BLaER1 (cell line): ENCODE results near the gene SOX15.

Experiments used
- H3K27ac ChIP-seq: shearing (Covaris generic); formaldehyde crosslinking; 2 replicates; pipeline ENCODE4 v1.8.1; 2022
- H3K27me3 ChIP-seq: shearing (Covaris generic); formaldehyde crosslinking; 2 replicates; pipeline ENCODE4 v1.8.1; 2022
- H3K36me3 ChIP-seq: shearing (Covaris generic); formaldehyde crosslinking; 2 replicates; pipeline ENCODE4 v1.8.1; 2022
- H3K4me1 ChIP-seq: shearing (Covaris generic); formaldehyde crosslinking; 2 replicates; pipeline ENCODE4 v1.8.1; 2022
- H3K4me2 ChIP-seq: shearing (Covaris generic); formaldehyde crosslinking; 2 replicates; pipeline ENCODE4 v1.8.1; 2022
- H3K4me3 ChIP-seq: shearing (Covaris generic); formaldehyde crosslinking; 2 replicates; pipeline ENCODE4 v1.8.1; 2022
- H3K9ac ChIP-seq: shearing (Covaris generic); formaldehyde crosslinking; 2 replicates; pipeline ENCODE4 v1.8.1; 2022
- H3K9me3 ChIP-seq: shearing (Covaris generic); formaldehyde crosslinking; 2 replicates; pipeline ENCODE4 v1.8.1; 2022
- H4K20me1 ChIP-seq: shearing (Covaris generic); formaldehyde crosslinking; 2 replicates; pipeline ENCODE4 v1.8.1; 2022
- Cebpa-rat ChIP-seq: shearing (Covaris generic); IDR thresholded peaks from 2 replicates; pipeline ENCODE4 v1.8.1; 2022

SOX15 gene

DNA sequence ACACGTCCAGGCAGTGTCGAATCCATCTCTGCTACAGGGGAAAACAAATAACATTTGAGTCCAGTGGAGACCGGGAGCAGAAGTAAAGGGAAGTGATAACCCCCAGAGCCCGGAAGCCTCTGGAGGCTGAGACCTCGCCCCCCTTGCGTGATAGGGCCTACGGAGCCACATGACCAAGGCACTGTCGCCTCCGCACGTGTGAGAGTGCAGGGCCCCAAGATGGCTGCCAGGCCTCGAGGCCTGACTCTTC lies 17.6 kb downstream of the SOX15 start:
- H3K36me3 ChIP-seq, result peaks cover 75% of the 10 kb centered on the region
- H3K27me3 ChIP-seq, result no peaks in the 10 kb centered on the region
- peak overlapping the region; percentile 100 for H3K4me3 ChIP-seq
- peaks cover 40% of the 10 kb centered on the region for H3K4me1 ChIP-seq
- TF ChIP-seq Cebpa-rat, result no peak
- peak overlapping the region; percentile 80 for H3K27ac ChIP-seq
- H3K9me3 ChIP-seq, result no peaks in the 10 kb centered on the region
- peaks cover 45% of the 10 kb centered on the region for H4K20me1 ChIP-seq
- H3K4me2 ChIP-seq, result peak overlapping the region; percentile 84
- H3K9ac ChIP-seq, result peak overlapping the region; percentile 77

DNA sequence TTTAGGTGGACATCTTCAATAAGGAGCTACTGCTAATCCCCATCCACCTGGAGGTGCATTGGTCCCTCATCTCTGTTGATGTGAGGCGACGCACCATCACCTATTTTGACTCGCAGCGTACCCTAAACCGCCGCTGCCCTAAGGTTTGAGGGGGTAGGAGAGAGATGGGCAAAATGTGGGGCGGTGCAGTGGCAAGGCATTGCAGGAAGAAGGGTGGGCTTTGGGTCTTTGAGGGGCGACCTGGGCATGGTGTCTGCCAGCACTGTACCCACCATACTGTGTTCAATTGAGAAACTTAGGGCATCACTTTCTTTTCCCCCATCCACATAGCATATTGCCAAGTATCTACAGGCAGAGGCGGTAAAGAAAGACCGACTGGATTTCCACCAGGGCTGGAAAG lies 19.5 kb downstream of the SOX15 start:
- Histone ChIP-seq H3K4me2 (no peak overlapping the region), H3K36me3 (peaks cover 75% of the 10 kb centered on the region), H3K4me1 (peaks cover 21% of the 10 kb centered on the region)

DNA sequence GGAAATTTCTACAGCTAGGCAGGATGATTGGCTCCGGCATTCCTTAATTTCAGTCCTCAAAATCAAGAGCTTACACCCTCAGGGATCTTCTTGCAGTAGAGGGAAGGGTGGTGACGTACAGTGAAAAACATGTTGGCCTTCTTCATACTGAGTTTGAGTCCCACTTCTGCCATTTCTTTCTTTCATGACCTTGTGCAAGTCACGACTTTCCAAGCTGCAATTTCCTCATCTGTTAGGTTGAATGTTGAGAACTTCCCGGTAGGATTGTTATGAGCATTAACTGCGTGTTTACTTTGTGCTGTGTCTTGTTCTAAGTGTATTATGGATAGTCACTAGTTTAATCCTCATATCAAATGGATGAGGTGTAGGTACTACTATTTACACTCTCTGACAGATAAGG lies 20.3 kb downstream of the SOX15 start:
- H3K9ac ChIP-seq, result no peak overlapping the region

More for the DNA sequence above, 19.5 kb downstream of the SOX15 start:
- no peak overlapping the region for H3K4me3 ChIP-seq
- no peaks in the 10 kb centered on the region for H3K27me3 ChIP-seq
- no peak overlapping the region; the same call in 1 of the 2 replicates for H3K9ac ChIP-seq
- peaks cover 27% of the 10 kb centered on the region for H4K20me1 ChIP-seq
- no peak overlapping the region for H3K27ac ChIP-seq
- no peak for TF ChIP-seq Cebpa-rat
- H3K9me3 ChIP-seq, result no peaks in the 10 kb centered on the region

DNA sequence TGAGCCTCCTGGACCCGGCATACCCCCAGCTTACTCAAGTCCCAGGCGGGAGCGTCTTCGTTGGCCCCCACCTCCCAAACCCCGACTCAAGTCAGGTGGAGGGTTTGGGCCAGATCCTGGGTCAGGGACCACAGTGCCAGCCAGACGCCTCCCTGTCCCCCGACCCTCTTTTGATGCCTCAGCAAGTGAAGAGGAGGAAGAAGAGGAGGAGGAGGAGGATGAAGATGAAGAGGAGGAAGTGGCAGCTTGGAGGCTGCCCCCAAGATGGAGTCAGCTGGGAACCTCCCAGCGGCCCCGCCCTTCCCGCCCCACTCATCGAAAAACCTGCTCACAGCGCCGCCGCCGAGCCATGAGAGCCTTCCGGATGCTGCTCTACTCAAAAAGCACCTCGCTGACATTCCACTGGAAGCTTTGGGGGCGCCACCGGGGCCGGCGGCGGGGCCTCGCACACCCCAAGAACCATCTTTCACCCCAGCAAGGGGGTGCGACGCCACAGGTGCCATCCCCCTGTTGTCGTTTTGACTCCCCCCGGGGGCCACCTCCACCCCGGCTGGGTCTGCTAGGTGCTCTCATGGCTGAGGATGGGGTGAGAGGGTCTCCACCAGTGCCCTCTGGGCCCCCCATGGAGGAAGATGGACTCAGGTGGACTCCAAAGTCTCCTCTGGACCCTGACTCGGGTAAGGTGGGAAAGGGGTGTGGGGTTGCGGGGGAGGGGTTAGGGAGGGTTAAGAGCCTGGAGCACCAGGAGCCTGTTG lies 26.6 kb downstream of the SOX15 start:
- Histone ChIP-seq H3K4me3 (peak overlapping the region; percentile 94), H3K27ac (peak overlapping the region; percentile 94; the same call in 1 of the 2 replicates)

More for the DNA sequence above, 20.3 kb downstream of the SOX15 start:
- no peak overlapping the region for H3K4me3 ChIP-seq
- H3K4me1 ChIP-seq, result peaks cover 14% of the 10 kb centered on the region
- no peaks in the 10 kb centered on the region for H3K27me3 ChIP-seq
- no peaks in the 10 kb centered on the region for H3K9me3 ChIP-seq
- TF ChIP-seq Cebpa-rat, result no peak
- peaks cover 75% of the 10 kb centered on the region for H3K36me3 ChIP-seq
- H3K4me2 ChIP-seq, result no peak overlapping the region
- H4K20me1 ChIP-seq, result peaks cover 27% of the 10 kb centered on the region
- no peak overlapping the region for H3K27ac ChIP-seq

GRCh38 chr17:7562208-7562605 lies 27.7 kb downstream of the SOX15 start:
- H3K4me1 ChIP-seq, result peaks cover 60% of the 10 kb centered on the region
- peak overlapping the region; percentile 100 for H3K4me2 ChIP-seq
- no peak for TF ChIP-seq Cebpa-rat
- H3K27ac ChIP-seq, result peak overlapping the region; percentile 94
- H3K9me3 ChIP-seq, result no peaks in the 10 kb centered on the region
- H3K36me3 ChIP-seq, result peaks cover 42% of the 10 kb centered on the region
- peak overlapping the region; percentile 94 for H3K4me3 ChIP-seq
- H4K20me1 ChIP-seq, result peaks cover 27% of the 10 kb centered on the region
- H3K9ac ChIP-seq, result peak overlapping the region; percentile 96
- H3K27me3 ChIP-seq, result no peaks in the 10 kb centered on the region

More for the DNA sequence above, 26.6 kb downstream of the SOX15 start:
- Histone ChIP-seq H3K9me3 (no peaks in the 10 kb centered on the region), H3K36me3 (peaks cover 50% of the 10 kb centered on the region), H3K27me3 (no peaks in the 10 kb centered on the region), H4K20me1 (peaks cover 27% of the 10 kb centered on the region), H3K4me1 (peaks cover 49% of the 10 kb centered on the region), H3K4me2 (peak overlapping the region; percentile 100), H3K9ac (peak overlapping the region; percentile 96)
- no peak for TF ChIP-seq Cebpa-rat

- peak within 1 kb of the TSS; percentile 94 for H3K27ac ChIP-seq
- H3K9ac ChIP-seq, result peak within 1 kb of the TSS; percentile 96
- peaks cover 27% of the 10 kb centered on the region for H4K20me1 ChIP-seq
- H3K9me3 ChIP-seq, result no peaks in the 10 kb centered on the region
- peaks cover 37% of the 10 kb centered on the region for H3K36me3 ChIP-seq
- H3K27me3 ChIP-seq, result no peaks in the 10 kb centered on the region
- H3K4me2 ChIP-seq, result peak within 1 kb of the TSS; percentile 100
- peaks cover 62% of the 10 kb centered on the region for H3K4me1 ChIP-seq
- no peak for TF ChIP-seq Cebpa-rat
- H3K4me3 ChIP-seq, result peak within 1 kb of the TSS; percentile 94
Observed at GRCh38 chr17:7561589-7562207, 28.2 kb downstream of the SOX15 start, which contains the start of gene SENP3. TSS of gene SENP3 (plus strand) at chr17:7561919. CDS start at chr17:7563077, 1,158 bp downstream.

GRCh38 chr17:7561028-7561575 lies 28.8 kb downstream of the SOX15 start:
- peaks cover 62% of the 10 kb centered on the region for H3K4me1 ChIP-seq
- peak overlapping the region; percentile 96 for H3K9ac ChIP-seq
- no peaks in the 10 kb centered on the region for H3K27me3 ChIP-seq
- peak overlapping the region; percentile 100 for H3K4me2 ChIP-seq
- H3K36me3 ChIP-seq, result peaks cover 31% of the 10 kb centered on the region
- no peaks in the 10 kb centered on the region for H3K9me3 ChIP-seq
- H4K20me1 ChIP-seq, result peaks cover 27% of the 10 kb centered on the region
- peak overlapping the region; percentile 94 for H3K27ac ChIP-seq
- peak overlapping the region; percentile 94 for H3K4me3 ChIP-seq
- no peak for TF ChIP-seq Cebpa-rat

GRCh38 chr17:7560172-7561027 lies 29.5 kb downstream of the SOX15 start:
- Histone ChIP-seq H3K9ac (peak overlapping the region; percentile 96), H3K27ac (peak overlapping the region; percentile 94)

More at GRCh38 chr17:7560172-7561027, 29.5 kb downstream of the SOX15 start:
- Histone ChIP-seq H3K9me3 (no peaks in the 10 kb centered on the region), H4K20me1 (peaks cover 26% of the 10 kb centered on the region), H3K4me3 (peak overlapping the region; percentile 94), H3K4me2 (peak overlapping the region; percentile 100), H3K27me3 (no peaks in the 10 kb centered on the region), H3K36me3 (peaks cover 24% of the 10 kb centered on the region), H3K4me1 (peaks cover 62% of the 10 kb centered on the region)
- TF ChIP-seq Cebpa-rat, result no peak
